Measurements from ENCODE around the gene DCLK1.

DNA sequence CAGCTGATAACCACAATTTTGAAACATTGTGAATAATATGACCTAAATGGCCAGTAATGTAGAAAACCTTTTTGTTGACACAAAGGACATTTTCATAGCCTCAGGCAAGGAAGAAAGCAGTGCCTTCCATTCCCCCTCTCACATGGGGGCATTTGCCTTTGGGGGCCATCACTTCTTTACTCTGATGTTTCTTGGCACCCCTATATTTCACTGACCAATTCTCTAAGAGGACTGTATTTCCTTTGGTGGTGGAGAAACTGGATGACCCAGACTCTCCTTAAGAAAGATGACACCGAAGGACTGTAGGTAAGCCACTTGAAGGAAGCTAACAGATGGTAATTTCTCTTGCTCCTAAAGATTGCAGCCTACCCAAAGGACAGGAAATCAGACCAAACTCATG, 254.6 kb downstream of the DCLK1 start:
- TF ChIP-seq TAF1 (IDR thresholded peaks at IDR 0.05; ENCODE audit: borderline replicate concordance, insufficient read depth, low read length): no peak
- TF ChIP-seq FOXP2 (optimal IDR thresholded peaks at IDR 0.05; ENCODE audit: borderline replicate concordance, extremely low read depth, extremely low read length, insufficient read depth): no peak
- no peak for TF ChIP-seq REST (IDR thresholded peaks at IDR 0.05; ENCODE audit: insufficient read depth in 1 of 2, low read depth in 2 of 2, low read length in 2 of 2)
